GM12801 (cell line): ENCODE data around the gene RAP1GAP.

ENCODE experiments used
- TF ChIP-seq, protein P1 (sequence below): IDR thresholded peaks from one replicate; pipeline ENCODE4 v1.5.1; 2011; ENCODE audit warnings: control low read depth; ENCODE audit not compliant: insufficient read length; ENCODE audit errors: extremely low read depth

The RAP1GAP gene

DNA sequence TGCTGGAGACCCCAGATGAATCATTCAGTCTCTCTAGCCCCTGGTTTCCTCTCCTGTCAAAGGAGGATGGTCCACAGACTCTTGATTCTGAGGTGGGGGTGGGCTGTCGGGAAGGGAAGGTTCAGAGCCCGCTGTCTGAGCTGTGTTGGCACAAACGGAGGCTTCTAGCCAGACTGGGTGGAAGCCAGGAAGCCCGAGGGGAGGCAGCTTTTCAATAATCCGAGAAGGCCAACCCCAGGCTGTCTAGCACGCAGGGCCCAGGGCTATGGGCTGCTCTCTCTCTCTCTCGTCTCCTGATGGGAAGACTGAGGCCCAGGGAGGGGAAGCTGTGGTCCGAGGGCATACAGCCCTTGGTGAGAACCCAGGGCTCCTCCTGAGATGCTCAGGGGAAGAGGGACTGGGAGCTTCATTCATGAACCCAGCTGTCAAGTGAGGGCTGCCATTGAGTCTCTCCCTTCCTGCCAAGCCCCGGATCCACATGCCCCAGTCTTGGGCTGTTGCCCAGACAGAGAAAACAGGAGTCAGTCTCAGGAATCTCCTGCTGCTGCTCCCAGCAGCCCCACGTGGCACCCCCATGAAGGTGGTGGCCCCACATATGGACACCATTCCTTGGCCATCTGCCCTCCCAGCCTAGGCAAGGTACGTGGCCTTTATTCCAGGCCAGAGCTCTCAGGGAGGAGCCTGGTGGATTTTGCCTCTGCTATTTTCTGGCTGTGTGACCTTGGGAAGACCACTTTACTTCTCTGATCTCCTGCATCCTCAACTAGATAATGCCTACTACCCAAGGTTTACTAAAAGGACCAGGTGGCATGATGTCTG, 44.4 kb downstream of the RAP1GAP start:
- TF ChIP-seq, protein P1, sequence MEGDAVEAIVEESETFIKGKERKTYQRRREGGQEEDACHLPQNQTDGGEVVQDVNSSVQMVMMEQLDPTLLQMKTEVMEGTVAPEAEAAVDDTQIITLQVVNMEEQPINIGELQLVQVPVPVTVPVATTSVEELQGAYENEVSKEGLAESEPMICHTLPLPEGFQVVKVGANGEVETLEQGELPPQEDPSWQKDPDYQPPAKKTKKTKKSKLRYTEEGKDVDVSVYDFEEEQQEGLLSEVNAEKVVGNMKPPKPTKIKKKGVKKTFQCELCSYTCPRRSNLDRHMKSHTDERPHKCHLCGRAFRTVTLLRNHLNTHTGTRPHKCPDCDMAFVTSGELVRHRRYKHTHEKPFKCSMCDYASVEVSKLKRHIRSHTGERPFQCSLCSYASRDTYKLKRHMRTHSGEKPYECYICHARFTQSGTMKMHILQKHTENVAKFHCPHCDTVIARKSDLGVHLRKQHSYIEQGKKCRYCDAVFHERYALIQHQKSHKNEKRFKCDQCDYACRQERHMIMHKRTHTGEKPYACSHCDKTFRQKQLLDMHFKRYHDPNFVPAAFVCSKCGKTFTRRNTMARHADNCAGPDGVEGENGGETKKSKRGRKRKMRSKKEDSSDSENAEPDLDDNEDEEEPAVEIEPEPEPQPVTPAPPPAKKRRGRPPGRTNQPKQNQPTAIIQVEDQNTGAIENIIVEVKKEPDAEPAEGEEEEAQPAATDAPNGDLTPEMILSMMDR = no peak

DNA sequence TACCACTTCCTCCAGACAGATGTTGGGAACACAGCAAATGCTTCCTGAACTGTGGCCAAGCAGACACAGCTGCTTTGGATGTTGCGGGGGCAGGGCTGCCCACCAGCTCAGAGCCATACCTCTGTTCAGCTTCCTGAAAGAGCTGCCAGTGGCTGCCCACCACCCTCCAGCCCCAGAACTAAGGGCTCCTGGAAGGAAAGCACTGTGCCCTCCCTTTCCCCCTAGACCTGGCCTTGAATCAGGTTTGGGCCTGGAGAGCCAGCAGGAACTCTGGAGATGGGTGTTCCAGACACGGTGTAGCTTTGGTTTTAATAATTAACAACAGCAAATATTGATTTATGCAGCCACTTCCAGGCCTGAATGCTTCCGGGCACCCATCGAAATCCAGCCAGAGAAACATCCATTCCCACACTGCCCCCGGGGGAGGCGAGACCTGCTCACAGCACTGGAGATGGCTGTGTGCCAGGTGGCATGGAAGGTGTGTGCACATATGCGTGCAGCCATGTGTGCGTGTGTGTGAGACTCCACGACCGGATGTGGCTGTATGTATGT, 45.7 kb downstream of the RAP1GAP start:
- TF ChIP-seq, protein P1 = no peak

DNA sequence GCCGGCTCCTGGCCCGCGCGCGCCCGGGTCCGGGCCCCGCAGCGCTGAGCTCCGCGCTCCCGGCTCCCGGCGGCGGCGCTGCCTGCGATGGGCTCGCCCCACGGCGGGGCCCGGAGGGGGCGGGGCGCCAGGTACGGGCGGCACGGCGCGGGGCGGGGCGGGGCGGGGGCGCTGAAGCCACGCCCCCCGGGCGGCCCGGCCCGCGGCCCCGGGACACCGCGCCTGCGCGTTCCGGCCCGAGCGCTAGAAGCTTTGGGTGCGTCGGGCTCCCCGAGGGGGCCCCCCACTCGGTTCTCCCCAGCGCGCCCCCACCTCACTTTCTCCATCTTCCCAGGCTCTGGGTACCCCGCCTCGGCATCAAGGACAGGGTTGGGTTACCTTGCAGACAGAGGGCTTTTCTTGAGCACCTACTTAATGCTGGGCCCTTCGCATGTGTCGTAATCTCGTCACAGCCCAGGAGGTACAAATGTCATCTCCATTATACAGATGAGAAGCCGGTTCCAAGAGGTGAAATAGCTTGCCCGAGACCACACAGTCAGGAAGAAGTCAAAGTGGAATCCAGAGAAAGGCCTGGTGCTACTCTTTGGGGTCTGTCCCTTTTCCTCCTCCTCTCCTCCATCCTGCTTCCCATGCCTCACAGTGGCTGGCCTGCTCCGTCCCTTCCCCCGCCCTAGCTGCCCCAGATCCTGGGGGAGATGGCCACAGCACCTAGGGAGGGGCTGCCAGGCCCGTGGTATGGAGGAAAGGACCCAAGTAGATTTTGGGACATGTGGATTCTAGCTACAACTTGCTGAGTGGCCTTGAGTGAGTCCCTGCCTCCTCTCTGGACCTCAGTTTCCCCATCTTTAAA, 46.5 kb downstream of the RAP1GAP start:
- TF ChIP-seq, protein P1 = no peak

DNA sequence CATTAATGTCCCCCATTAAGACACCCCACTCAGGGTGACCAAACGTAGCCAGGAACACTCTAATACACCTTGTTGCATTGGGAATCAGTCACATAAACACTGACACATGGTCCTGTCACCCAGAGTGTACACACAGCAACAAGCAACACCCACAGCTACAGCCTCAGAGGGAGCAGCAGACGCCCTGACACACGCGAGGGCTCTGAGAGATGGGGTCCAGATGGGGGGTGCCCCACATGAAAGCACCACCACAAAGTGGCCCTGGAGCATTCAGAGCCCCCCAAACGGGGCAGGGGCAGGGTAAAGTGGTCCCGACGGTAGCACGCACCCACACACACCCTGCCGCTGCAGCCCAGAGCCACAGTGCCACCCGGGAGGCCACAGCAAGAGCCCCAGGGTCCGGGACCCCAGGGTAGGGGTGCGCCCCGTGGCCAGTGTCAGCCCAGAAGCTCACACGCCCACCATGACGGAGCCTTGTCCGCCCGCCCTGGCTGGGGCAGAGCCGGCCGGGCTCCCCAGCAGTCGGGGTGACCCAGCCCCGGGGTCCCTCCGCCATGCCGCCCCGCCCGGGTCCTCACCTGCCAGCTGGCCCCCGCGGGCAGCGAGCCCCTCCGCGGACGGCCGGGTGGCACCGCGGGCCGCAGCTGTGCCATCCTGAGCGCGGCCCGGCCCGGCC, 47.3 kb downstream of the RAP1GAP start:
- TF ChIP-seq, protein P1 = no peak

DNA sequence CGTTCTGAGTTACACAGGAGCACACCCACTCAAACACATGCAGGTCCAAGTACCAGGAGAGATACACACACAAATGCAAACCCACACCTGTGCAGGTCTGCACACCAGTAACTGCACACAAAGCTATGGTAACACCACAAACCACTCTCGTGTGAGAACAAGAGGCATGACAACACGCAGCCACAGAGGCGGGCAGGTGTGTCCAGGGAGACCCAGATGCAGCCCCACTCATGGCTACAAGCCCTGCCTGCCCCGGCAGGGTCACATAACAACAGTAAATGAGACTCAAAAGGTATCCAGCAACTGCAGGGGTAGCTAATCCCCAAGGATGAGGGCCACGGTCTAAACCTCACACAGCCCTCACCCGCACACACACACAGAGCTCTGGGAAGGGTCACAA, 48.1 kb downstream of the RAP1GAP start:
- TF ChIP-seq, protein P1 = no peak

DNA sequence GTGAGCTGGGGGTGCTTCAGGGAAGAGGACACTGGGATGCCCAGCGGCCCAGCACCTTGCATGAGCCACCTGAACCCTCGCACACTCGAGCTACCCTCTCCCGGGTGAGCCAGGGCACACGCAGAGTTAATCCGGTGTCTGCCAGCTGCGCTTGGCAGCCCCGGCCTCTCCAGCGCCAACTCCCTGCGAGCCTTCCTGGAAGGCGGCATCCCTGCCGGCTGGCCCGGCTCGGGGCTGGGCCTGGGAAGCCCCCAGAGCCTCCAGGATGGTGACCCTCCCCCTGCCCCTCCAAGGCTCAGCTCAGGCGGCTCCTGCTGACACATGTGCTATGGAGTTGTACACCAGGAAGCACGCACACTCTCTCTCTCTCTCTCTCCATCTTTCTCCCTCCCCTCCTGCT, 48.7 kb downstream of the RAP1GAP start:
- TF ChIP-seq, protein P1 = no peak

DNA sequence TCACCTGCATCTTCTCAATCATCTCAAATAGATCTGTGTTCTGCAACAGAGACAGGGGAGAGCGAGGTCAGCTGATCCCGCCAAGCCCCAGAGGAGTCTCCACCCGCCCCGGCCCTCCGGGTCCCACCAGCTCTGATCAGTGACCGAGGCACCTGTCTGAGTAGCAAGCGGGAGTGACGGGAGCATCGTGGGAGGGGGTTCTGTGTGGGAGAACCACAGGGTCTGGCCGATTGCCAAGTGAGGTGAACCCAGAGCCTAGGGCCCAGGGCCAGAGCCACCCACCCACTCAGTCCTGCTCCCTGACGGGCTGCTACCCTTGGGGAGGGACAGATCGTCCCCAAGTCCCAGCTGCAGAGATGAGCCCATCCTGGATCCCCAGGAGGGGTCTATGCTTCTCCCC, 49.1 kb downstream of the RAP1GAP start:
- TF ChIP-seq, protein P1 = no peak
